Progenitor cell of endocrine pancreas (in vitro differentiated cells): ENCODE measurements around the gene CASK. TPM values are rescaled to one million over a fixed set of nuclear protein-coding genes. Genes with fewer than 3 reads are reported as not detected.

ENCODE experiments used
- DNase-seq: peaks from one replicate; pipeline ENCODE4 v3.0.0; 2021; ENCODE audit warnings: low spot score; ENCODE audit not compliant: unreplicated experiment
- H3K27ac Mint-ChIP-seq: 2 replicates; pipeline ENCODE4 v1.8.0; 2021; ENCODE audit warnings: mild to moderate bottlenecking, moderate library complexity, mixed read lengths
- H3K27me3 Mint-ChIP-seq: 2 replicates; pipeline ENCODE4 v1.8.0; 2021; ENCODE audit warnings: mixed read lengths
- H3K36me3 Mint-ChIP-seq: 2 replicates; pipeline ENCODE4 v1.8.0; 2022; ENCODE audit warnings: mixed read lengths; ENCODE audit not compliant: insufficient read depth
- H3K4me1 Mint-ChIP-seq: 2 replicates; pipeline ENCODE4 v1.8.0; 2021; ENCODE audit warnings: low read depth, mixed read lengths
- H3K4me3 Mint-ChIP-seq: 2 replicates; pipeline ENCODE4 v1.8.0; 2021; ENCODE audit warnings: low read depth, mild to moderate bottlenecking, moderate library complexity, mixed read lengths
- H3K9me3 Mint-ChIP-seq: 2 replicates; pipeline ENCODE4 v1.8.0; 2021; ENCODE audit warnings: low read depth, mixed read lengths
- CTCF ChIP-seq: fragments of 200-600 bp; sonication (generic); IDR thresholded peaks from one replicate; pipeline ENCODE4 v1.5.0; 2021; ENCODE audit warnings: antibody characterized with exemption, mild to moderate bottlenecking; ENCODE audit not compliant: unreplicated experiment
- total RNA-seq: library from RNA; stranded (reverse); gene quantifications from 2 replicates; pipeline ENCODE4 v1.2.1, GENCODE V29; 2021

The CASK gene
- total RNA-seq, 1 donor from 2014 or later: 68.3 TPM

GRCh38 chrX:41671082-41671481 is 252.3 kb downstream of the CASK start:
- Mint-ChIP-seq H3K36me3 (peaks cover 4% of the 10 kb centered on the region), H3K27me3 (no peaks in the 10 kb centered on the region), H3K27ac (no peak overlapping the region), H3K4me1 (no peaks in the 10 kb centered on the region), H3K9me3 (peaks cover 10% of the 10 kb centered on the region), H3K4me3 (no peak overlapping the region)
- no peak for DNase-seq
- TF ChIP-seq CTCF: no peak

- Mint-ChIP-seq H3K27me3 (no peaks in the 10 kb centered on the region), H3K4me3 (no peak overlapping the region), H3K36me3 (peaks cover 8% of the 10 kb centered on the region), H3K27ac (no peak overlapping the region), H3K4me1 (peaks cover 1% of the 10 kb centered on the region), H3K9me3 (peaks cover 15% of the 10 kb centered on the region)
- no peak for TF ChIP-seq CTCF
- no peak for DNase-seq
Measured at GRCh38 chrX:41670112-41670511, 253.2 kb downstream of the CASK start.

- no peak overlapping the region for H3K4me3 Mint-ChIP-seq
- H3K36me3 Mint-ChIP-seq: peaks cover 8% of the 10 kb centered on the region
- DNase-seq: no peak
- peaks cover 13% of the 10 kb centered on the region for H3K9me3 Mint-ChIP-seq
- TF ChIP-seq CTCF: no peak
- H3K27me3 Mint-ChIP-seq: no peaks in the 10 kb centered on the region
- H3K4me1 Mint-ChIP-seq: peaks cover 1% of the 10 kb centered on the region
- H3K27ac Mint-ChIP-seq: no peak overlapping the region
Measured at GRCh38 chrX:41667631-41668030, 255.7 kb downstream of the CASK start.

GRCh38 chrX:41666251-41666650 is 257.1 kb downstream of the CASK start:
- Mint-ChIP-seq H3K27me3 (no peaks in the 10 kb centered on the region), H3K9me3 (peaks cover 14% of the 10 kb centered on the region), H3K36me3 (peaks cover 8% of the 10 kb centered on the region), H3K4me3 (no peak overlapping the region), H3K27ac (no peak overlapping the region), H3K4me1 (peaks cover 1% of the 10 kb centered on the region)
- no peak for DNase-seq
- no peak for TF ChIP-seq CTCF

- Mint-ChIP-seq H3K36me3 (peaks cover 8% of the 10 kb centered on the region), H3K4me1 (peaks cover 1% of the 10 kb centered on the region), H3K27ac (no peak overlapping the region), H3K27me3 (no peaks in the 10 kb centered on the region), H3K4me3 (no peak overlapping the region), H3K9me3 (peaks cover 14% of the 10 kb centered on the region)
- TF ChIP-seq CTCF: no peak
- no peak for DNase-seq
Measured at GRCh38 chrX:41665686-41666085, 257.7 kb downstream of the CASK start.
